AML-193 (cell line): ENCODE data around the gene FLACC1.

ENCODE experiments used
- DNase-seq, 2 experiments: peaks; one replicate each; lab custom pipeline; 2025; lab: John Stamatoyannopoulos, UW

Gene FLACC1

GRCh38 chr2:201275990-201276389, 81.2 kb downstream of the FLACC1 start:
- no peak for DNase-seq

GRCh38 chr2:201275069-201275468, 82.1 kb downstream of the FLACC1 start:
- DNase-seq, result no peak

GRCh38 chr2:201273330-201273983, 83.7 kb downstream of the FLACC1 start:
- no peak for DNase-seq

- no peak for DNase-seq
These were observed 85.2 kb downstream of the FLACC1 start for GRCh38 chr2:201271917-201272316.

GRCh38 chr2:201270293-201271001, 86.7 kb downstream of the FLACC1 start:
- DNase-seq, result no peak

- no peak for DNase-seq
These were observed 87.4 kb downstream of the FLACC1 start for GRCh38 chr2:201269764-201270163.

GRCh38 chr2:201267278-201268030, 89.7 kb downstream of the FLACC1 start:
- DNase-seq, result no peak

- no peak for DNase-seq
These were observed 90.5 kb downstream of the FLACC1 start for GRCh38 chr2:201266629-201267028.

- no peak for DNase-seq
These were observed 92.5 kb downstream of the FLACC1 start for GRCh38 chr2:201264472-201265173.

GRCh38 chr2:201263779-201264178, 93.4 kb downstream of the FLACC1 start:
- DNase-seq, result no peak

- no peak for DNase-seq
These were observed 94.4 kb downstream of the FLACC1 start for GRCh38 chr2:201262718-201263117.

GRCh38 chr2:201261906-201262305, 95.2 kb downstream of the FLACC1 start:
- no peak for DNase-seq

GRCh38 chr2:201261471-201261870, 95.7 kb downstream of the FLACC1 start:
- DNase-seq, result peak in 1 of 2 experiments; percentile 16

- DNase-seq, result peak; percentile 91 to 94
These were observed 96.8 kb downstream of the FLACC1 start, which contains the start of gene CASP8 for GRCh38 chr2:201260302-201260800. Gene CASP8 (plus strand): TSS chr2:201260536. CDS start chr2:201266487, 5,951 bp downstream.

- DNase-seq, result peak; percentile 59 to 60
These were observed 98.2 kb downstream of the FLACC1 start for GRCh38 chr2:201258666-201259615.

- peak; percentile 86 to 89 for DNase-seq
These were observed 99.0 kb downstream of the FLACC1 start for GRCh38 chr2:201257956-201258665.

GRCh38 chr2:201257381-201257955, 99.7 kb downstream of the FLACC1 start:
- DNase-seq, result peak; percentile 81 to 86

- DNase-seq, result no peak
These were observed 101.1 kb downstream of the FLACC1 start for GRCh38 chr2:201256082-201256481.

- DNase-seq, result no peak
These were observed 101.6 kb downstream of the FLACC1 start for GRCh38 chr2:201255408-201256033.
